ENCODE measurements around the gene PRODH2.
"Not testable (repeated sequence)": the region's sequence is repeated elsewhere in the genome, so short reads cannot be mapped to it uniquely, and the experiment has no call there.

Gene PRODH2

DNA sequence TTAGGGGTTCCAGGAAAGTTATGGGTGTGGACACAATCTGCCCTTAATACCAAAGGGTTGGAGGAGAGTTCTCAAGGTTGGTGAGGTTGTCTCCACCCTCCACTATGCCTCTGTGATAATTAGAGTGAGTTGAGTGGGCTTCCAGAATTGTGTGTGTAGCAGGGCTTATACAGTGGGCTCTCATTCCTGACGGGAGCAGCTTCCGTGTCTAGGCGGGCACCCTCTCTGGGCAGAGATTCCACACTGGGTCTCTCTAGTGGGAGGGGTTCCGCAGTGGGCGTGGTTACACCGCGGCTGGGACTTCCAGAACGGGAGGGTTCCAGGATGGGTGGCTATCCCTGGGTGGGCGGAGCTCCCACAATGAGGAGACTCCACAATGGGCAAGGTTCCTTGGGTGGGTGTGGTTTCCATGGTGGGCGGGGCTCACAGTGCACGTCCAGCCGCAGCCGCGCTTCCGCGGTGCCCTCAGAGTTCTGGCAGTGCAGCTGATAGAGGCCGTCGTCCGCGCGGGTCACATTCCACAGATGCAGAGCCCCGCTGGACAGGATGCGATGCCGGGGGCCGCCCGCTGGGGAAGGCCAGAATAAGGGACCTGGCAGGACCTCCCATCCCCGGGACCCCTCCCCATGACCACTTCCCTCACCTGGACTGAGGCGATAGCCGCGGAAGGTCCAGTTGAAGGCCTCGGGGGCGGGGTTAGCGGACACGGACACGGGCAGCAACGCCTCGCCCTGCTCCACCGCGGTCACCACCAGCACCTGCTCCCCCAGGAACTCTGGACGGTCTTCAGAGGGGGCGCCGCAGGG is 31.2 kb upstream of the PRODH2 start:
- DNase-seq = no peak

- DNase-seq = no peak
Measured at GRCh38 chr19:35842666-35843272, 30.1 kb upstream of the PRODH2 start.

DNA sequence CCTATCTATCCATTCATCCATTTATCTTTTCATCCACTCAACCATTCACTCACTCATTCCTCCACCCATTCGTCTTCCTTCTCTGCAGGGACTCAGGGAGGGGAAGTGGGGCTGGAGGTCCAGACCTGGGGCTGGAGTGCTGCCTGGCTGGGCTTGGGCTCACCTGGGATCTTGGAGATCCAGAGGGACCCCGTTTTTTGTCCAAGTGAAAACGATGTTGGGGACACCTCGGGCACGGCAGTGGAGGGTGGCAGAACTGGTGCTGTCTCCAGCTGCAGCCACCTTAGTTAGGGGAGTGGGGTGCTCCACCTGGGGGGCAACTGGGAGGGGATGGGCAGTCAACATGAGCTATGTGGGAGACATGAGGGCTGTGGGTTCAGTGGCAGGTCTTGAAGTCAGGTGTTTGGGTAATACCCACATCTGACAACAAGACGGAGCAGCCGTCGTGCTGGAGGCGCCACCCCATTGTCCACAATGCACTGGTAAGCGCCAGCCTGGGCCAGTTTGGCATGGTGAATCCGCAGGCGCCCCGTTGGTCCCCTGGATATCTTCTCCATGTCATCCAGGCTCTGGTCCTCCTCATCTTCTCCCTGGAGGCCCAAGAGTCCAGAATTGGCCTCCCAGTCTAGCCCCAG is 29.4 kb upstream of the PRODH2 start:
- DNase-seq = no peak

DNA sequence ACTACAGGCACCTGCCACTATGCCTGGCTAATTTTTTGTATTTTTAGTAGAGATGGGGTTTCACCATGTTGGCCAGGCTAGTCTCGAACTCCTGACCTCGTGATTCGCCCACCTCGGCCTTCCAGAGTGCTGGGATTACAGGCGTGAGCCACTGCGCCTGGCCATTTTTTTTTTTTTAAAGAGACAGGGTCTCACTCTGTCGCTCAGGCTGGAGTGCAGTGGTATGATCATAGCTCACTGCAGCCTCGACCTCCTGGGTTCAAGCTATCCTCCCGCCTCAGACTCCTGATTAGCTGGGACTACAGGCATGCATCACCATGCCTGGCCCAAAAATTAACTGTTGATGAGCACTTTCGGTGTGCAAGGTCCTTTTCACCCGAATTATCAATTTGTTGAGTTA is 23.5 kb upstream of the PRODH2 start:
- DNase-seq = not testable (repeated sequence)

DNA sequence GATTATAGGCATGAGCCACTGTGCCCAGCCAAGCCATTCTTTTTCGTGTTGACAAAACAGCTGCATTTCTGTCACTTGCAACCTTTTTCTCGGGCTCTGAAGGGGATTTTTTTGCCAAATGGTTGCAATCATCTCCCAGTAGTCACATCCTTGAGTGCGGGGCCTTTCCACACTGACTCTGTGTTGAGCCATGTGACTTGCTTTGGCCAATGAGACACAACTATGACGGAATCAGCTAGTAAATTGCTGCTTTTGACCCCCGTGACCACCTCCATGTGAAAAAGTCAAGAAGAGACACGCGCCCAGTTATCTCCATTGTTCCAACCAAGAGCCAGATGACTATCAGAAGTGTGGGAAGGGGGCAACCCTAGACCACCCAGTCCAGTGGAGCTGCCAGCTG is 21.3 kb upstream of the PRODH2 start:
- DNase-seq = no peak

GRCh38 chr19:35832054-35832453 is 19.4 kb upstream of the PRODH2 start:
- no peak for DNase-seq

DNA sequence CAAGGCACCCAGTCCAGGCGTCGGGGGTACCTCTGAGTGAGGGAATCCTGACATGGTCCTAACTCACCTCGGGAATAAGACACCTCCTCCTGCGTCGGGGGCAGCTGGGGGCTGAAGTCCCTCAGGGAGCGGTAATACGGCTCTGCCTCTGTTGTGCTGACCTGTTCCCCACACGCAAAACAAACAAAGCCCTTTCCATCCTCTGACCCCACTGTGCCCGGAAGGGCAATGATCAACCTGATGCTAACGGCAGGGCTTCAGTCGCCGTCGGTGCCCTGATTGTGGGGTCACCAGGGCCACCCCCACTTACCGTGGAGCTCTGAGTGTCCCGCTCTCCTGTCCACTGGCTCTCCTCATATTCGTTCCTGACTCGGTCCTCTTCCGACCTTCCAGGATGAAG is 18.3 kb upstream of the PRODH2 start:
- DNase-seq = no peak

GRCh38 chr19:35828692-35829301 is 16.2 kb upstream of the PRODH2 start:
- DNase-seq = no peak

GRCh38 chr19:35824150-35824549 is 11.5 kb upstream of the PRODH2 start:
- DNase-seq = no peak

DNA sequence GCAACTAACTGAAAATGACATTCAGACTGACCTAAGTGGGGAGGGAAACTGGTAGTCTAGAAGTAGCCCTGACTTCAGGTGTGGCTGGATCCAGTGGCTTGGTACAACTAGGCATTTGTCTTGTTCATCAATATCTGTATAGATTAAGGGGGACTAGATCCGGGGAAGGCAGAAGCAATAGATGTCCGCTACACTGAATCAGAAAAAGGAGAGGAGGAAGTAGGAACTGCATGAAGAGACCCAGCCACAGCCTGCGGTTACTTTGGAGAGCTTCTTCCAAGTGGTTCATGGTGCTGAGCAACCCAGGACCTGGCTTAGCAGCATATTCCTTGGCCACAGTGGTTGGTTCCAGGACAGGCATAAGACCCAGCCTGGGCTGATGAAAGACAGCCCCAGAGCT is 9.9 kb upstream of the PRODH2 start:
- DNase-seq = no peak

- no peak for DNase-seq
Measured at GRCh38 chr19:35818445-35818844, 5.8 kb upstream of the PRODH2 start.

DNA sequence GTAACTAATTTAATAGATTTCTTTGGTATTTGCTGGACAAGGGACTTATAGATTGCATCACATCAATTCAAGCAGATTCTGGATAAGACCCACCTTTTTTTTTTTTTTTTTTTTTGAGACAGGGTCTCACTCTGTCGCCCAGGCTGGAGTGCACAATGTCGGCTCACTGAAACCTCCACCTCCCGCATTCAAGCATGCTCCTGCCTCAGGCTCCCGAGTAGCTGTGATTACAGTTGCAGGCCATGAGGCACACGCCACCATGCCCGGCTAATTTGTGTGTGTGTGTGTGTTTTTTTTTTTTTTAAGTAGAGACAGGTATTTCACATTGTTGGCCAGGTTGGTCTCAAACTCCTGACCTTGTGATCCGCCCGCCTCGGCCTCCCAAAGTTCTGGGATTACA is 4.2 kb upstream of the PRODH2 start:
- DNase-seq = no peak

DNA sequence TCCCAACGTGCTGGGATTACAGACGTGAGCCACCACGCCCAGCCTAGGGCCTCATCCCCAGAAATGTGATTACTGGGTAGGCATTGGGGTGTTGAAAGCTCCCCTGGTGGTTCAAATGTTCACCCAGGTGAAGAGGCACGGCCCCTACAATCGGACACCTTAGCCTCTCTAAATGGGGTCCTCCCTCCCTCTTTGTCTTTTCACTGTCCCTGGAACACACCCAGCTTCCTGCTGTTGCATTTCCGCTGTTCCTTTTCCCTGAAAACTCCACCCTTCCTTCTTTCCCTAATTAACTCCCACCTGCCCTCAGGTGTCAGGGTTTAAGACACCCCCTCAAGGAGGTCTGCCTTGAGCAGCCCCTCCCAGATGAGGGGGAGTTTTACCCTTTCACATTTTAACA is 3.6 kb upstream of the PRODH2 start:
- DNase-seq = no peak

- DNase-seq = no peak
Measured at GRCh38 chr19:35813043-35813890, 622 bp upstream of the PRODH2 start.

GRCh38 chr19:35811317-35812219 is 1.1 kb downstream of the PRODH2 start:
- no peak for DNase-seq

DNA sequence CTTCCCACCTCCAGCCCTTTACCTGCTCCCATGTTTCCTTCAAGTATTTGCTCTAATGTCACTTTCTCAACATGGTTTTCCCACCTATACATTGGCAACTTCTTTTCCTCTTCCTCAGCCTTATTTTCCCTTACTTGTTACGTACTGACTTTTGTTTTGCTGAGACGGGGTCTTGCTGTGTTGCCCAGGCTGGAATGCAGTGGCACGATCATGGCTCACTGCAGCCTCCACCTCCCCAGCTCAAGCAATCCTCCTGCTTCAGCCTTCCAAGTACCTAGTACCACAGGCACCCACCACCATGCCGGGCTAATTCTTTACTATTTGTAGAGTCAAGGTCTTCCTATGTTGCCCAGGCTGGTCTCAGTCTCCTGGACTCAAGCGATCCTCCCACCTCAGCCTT is 5.0 kb downstream of the PRODH2 start:
- no peak for DNase-seq

DNA sequence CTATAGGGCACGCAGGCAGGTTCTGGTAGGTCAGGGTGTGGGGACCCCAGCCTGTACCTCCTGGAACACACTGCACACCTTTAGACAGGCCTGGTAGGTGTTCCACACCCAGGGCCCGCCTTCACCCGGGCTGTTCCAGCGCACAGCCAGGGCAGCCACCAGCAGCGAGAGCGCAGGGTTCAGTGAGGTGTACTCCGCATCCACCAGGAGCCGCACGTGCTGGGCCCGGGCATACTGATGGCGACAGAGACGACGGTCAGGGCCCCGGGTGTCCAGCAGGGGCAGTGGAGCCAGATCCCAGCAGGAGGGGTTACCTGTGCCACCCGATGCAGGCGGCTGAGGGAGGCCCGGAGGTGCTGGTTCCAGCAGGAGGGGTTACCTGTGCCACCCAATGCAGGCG is 6.0 kb downstream of the PRODH2 start:
- DNase-seq = no peak

DNA sequence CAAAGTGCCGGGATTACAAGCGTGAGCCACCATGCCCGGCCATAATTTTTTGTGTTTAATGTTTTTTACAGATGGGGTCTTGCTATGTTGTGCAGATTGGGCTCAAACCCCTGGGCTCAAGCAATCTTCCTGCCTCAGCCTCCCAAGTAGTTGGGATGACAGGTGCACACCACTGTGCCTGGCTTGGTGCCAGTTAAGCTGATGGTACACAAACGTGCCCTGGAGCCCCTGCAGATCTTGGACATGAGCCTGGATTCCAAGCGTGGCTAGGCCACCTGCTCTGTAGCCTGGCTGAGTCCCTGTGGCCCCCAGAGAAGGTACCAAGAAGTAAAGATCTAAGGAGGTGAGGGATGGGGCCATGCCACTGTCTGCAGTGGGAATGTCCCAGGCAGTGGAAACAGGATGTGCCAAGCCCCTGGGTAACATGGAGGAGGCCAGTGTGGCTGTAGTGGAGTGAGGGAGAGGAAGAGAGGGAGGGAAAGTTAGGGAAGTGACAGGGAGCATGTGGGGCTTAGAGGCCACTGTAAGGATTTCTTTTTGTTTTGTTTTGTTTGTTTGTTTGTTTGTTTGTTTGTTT is 7.0 kb downstream of the PRODH2 start:
- peak; percentile 16 for DNase-seq

- no peak for DNase-seq
Measured at GRCh38 chr19:35801828-35802227, 10.8 kb downstream of the PRODH2 start.

- DNase-seq = no peak
Measured at GRCh38 chr19:35797663-35798062, 15.0 kb downstream of the PRODH2 start.
